D721Med (cell line): Measurements from ENCODE around the gene PKLR.

ENCODE experiments used
- DNase-seq: peaks from one replicate; pipeline ENCODE4 v3.0.0; 2011; ENCODE audit warnings: low spot score; ENCODE audit not compliant: insufficient read length
- FAIRE-seq: peaks from 2 replicates; lab custom pipeline; 2011; peaks lifted over from hg19 to GRCh38; lab: Jason Lieb, UNC
- CTCF ChIP-seq: IDR thresholded peaks from 2 replicates; pipeline ENCODE4 v1.5.1; 2012; ENCODE audit warnings: mild to moderate bottlenecking, control low read depth; ENCODE audit not compliant: insufficient read depth; ENCODE audit errors: missing control alignments

PKLR gene

GRCh38 chr1:155285063-155285462 is 16.2 kb downstream of the PKLR start:
- FAIRE-seq: no peak
- TF ChIP-seq CTCF: no peak

GRCh38 chr1:155284476-155284875 is 16.8 kb downstream of the PKLR start:
- FAIRE-seq (no peak), DNase-seq (no peak)
- no peak for TF ChIP-seq CTCF

More at GRCh38 chr1:155285063-155285462, 16.2 kb downstream of the PKLR start:
- DNase-seq: no peak

GRCh38 chr1:155282488-155283091 is 18.6 kb downstream of the PKLR start:
- no peak for FAIRE-seq
- DNase-seq: no peak
- TF ChIP-seq CTCF: no peak

- DNase-seq (no peak), FAIRE-seq (no peak)
- TF ChIP-seq CTCF: no peak
These were observed 22.0 kb downstream of the PKLR start for GRCh38 chr1:155279268-155279667.

GRCh38 chr1:155278689-155279160 is 22.5 kb downstream of the PKLR start:
- DNase-seq (no peak), FAIRE-seq (no peak)
- TF ChIP-seq CTCF: no peak

GRCh38 chr1:155277902-155278688 is 23.1 kb downstream of the PKLR start:
- DNase-seq (no peak), FAIRE-seq (no peak)
- TF ChIP-seq CTCF: peak; percentile 35
